Measurements from ENCODE around the gene FIBP.

Gene FIBP

DNA sequence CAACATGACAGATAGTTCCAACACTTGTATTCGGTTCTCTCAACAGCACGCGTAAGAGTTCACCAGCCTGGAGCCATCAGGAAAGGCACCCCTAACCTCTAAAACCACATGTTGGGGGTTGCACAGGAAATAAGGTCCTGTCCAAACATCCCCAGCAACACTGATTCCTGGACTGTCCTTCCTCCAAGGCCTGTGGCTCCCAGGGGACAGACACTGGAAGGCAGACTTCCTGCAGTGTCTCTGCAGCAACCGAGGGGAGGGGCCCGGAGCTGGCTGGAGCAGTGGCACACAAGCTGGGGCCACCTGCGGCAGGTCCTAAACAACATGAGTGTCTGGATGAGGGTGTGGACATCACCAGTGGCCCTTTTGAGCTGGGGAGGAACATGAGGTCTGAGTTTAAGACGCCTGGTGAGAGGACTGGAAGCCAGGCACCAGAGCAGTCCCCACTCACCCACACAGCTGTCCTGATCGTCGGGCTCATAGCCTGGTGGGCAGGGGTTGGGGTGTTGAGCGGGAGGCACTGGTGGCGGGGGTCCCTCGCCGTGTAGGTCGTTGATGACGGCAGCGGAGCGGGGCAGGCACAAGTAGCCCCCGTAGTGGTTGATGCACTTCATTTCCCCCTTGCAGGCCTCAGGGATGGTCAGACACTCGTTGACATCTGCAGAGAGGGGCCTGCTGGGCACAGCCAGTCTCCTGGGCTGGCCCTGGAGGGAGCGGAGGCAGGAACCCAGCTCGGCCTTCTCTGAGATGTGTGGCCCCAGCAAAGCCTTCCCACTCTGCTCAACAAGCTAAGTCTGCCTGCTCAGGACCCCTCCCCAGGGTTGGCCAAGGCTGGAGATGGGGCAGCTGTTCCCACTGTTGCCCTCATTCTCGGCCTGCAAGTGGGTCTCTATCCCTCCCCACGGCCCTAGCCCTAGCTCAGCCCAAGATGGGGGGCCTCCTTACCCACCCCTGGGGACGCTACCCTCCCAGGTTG lies 17.3 kb downstream of the FIBP start:
- DNase-seq (ENCODE audit: low read depth), result peak; percentile 41

DNA sequence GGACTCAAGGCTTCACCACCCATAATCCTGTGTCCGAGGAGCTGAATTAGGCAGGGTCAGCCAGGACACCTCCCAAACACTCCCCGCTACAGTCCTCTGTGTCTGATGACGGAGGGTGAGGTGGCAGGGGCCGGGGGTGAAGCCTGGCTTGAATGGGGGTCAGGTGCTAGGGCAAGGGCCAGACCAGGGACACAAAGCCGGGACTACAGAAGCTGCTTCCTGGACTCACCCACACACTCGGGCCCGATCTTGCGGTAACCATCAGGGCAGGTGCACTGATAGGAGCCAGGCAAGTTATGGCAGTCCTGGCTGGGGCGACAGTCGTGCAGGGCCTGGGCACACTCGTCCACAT lies 18.0 kb downstream of the FIBP start:
- no peak for DNase-seq (ENCODE audit: low read depth)

- no peak for DNase-seq (ENCODE audit: low read depth)
Observed at GRCh38 chr11:65869643-65870306, 18.5 kb downstream of the FIBP start.

GRCh38 chr11:65868907-65869306 lies 19.4 kb downstream of the FIBP start:
- DNase-seq (ENCODE audit: low read depth), result no peak

- DNase-seq (ENCODE audit: low read depth), result no peak
Observed at GRCh38 chr11:65868076-65868667, 20.1 kb downstream of the FIBP start.

- DNase-seq (ENCODE audit: low read depth), result peak; percentile 39
Observed at GRCh38 chr11:65867284-65868071, 20.8 kb downstream of the FIBP start.

DNA sequence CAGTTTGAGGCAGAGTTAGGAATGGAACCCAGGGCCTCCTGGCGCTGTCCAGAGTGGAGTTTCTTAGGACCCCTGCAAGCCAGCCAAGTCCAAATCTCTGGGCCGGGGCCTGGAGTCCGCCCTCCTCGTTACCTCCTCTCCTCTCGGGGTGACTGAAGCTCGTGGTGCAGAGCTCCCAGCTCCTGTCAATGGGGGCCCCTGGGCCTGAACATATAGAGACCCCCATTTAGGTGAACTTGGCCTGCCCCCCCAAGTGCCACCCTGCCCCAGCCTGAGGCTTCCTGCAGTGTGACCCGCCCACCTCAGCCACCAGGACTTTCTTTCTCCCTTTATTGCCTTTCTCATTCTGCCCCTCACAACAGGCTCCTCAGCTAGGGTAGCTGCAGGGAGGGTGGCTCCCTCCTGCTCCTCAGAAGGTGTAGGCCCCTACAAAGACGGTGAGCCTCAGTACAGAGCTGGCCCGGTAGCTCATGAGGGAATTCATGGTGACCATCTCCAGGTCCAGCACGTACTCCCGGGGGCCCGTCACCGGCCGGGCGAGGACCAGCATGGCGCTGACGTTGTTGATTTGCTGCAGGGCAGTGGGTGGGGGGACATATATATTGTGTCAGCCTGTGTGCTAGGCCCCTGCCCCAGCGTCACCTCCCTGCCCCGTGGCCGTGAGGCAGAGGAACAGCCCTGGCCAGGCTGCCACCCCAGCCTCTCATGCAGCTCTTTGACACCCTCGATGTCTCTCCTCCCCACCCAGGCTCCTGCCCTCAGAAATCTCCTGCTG lies 21.6 kb downstream of the FIBP start:
- no peak for DNase-seq (ENCODE audit: low read depth)

DNA sequence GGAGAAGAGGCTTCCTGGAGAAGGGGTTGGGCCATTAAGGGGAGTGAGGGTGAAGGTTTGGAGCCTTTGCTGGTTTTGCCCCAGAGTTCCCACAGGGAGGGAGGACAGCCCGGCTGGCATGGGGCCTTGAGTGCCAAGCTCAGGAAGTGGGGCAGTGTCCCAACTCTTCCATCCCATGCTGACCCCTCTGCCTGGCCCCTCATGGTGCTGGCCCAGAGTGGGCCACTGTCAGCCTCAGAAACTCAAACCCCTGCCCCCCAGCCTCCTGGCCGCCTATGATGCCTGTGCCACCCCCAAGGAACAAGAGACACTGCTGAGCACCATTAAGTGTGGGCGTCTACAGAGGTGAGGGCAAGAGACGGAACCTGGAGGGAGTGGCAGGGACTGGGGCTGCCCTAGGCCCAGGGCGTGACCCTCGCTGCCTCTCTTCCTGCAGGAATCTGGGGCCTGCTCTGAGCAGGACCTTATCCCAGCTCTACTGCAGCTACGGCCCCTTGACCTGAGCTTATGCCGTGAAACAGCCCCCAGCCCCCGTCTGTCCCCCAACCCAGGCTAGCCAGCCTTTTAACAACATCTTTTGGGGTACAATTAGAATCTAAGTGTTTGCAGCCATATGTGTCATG lies 22.6 kb downstream of the FIBP start:
- no peak for DNase-seq (ENCODE audit: low read depth)

DNA sequence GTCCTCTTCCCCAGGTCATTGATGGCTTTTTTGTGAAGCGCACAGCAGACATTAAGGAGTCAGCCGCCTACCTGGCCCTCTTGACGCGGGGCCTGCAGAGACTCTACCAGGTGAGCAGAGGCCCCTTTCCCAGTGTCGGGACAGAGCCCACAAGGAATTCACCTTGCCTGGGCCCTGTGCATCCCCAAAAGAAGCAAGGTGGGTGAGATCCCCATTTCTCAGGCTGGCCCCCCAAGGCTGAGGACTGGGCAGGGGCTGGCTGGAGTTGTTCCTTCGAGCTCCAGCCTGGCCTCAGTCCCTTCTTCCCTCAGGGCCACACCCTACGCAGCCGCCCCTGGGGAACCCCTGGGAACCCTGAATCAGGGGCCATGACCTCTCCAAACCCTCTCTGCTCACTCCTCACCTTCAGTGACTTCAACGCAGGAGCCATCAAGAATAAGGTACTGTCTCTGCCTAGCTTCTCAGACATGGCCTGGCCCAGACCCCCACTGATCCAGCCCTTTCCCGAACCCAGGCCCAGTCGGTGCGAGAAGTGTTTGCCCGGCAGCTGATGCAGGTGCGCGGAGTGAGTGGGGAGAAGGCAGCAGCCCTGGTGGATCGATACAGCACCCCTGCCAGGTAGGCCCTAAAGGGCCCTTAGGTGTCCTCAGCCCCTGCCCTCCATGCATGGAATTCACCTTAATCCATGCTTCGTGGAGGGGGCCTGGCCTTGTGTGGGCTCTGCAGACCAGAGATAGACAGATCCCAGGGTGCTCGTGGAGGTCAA lies 23.4 kb downstream of the FIBP start:
- DNase-seq (ENCODE audit: low read depth), result no peak

GRCh38 chr11:65863889-65864705 lies 24.2 kb downstream of the FIBP start:
- DNase-seq (ENCODE audit: low read depth), result no peak

GRCh38 chr11:65862941-65863888 lies 25.1 kb downstream of the FIBP start:
- no peak for DNase-seq (ENCODE audit: low read depth)

DNA sequence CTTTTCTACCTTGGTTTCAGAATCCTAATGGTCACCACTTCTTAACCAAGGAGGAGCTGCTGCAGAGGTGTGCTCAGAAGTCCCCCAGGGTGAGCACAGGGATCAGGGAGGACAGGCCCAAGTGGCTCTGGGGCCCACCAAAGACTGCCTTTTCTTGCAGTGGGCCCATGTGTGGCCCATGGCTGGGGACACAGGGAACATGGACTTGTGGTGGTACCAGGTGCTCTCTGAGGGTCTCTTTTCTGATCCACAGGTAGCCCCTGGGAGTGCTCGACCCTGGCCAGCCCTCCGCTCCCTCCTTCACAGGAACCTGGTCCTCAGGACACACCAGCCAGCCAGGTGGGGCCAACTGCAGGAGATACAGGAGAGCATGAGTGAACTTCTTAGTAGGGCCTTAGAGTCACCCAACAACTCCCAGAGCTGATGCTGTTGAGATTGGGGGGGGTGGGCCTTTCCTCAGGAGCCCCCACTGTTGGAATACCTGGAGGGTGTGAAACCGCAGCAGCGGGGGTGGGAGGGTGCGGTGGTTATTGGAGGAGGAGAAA lies 26.0 kb downstream of the FIBP start:
- DNase-seq (ENCODE audit: low read depth), result no peak

GRCh38 chr11:65861533-65862183 lies 26.6 kb downstream of the FIBP start:
- no peak for DNase-seq (ENCODE audit: low read depth)

GRCh38 chr11:65861165-65861505 lies 27.1 kb downstream of the FIBP start:
- no peak for DNase-seq (ENCODE audit: low read depth)

- DNase-seq (ENCODE audit: low read depth), result peak; percentile 98
Observed at GRCh38 chr11:65860278-65861164, 27.8 kb downstream of the FIBP start, which contains the start of gene MUS81. MUS81 (plus strand) TSS chr11:65860433; CDS start chr11:65860754, 321 bp downstream.

DNA sequence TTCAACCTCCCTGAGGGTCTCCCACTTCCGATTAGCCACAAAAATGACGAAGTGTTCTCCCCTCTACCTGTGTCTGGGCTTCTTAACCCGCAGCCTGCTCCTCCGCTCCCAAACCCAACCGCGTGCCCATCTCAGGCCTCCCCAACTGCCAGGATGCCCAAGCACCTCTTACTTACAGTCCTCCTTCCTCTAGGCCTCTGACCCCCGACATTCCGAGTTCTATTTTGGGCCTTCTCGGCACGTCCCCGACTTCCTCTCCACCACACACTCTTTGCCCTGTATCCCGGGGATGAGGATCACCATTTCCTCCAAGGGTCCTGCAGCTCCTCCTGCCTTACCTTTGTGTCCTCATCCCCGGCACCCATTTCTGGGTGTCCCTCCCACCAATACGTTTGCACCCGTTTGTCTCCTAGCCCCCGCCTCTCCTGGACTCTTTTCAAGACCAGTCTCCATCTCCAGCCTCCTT lies 28.4 kb downstream of the FIBP start:
- no peak for DNase-seq (ENCODE audit: low read depth)

All from EH (cell line).